ENCODE measurements around the gene COL28A1.

The COL28A1 gene

DNA sequence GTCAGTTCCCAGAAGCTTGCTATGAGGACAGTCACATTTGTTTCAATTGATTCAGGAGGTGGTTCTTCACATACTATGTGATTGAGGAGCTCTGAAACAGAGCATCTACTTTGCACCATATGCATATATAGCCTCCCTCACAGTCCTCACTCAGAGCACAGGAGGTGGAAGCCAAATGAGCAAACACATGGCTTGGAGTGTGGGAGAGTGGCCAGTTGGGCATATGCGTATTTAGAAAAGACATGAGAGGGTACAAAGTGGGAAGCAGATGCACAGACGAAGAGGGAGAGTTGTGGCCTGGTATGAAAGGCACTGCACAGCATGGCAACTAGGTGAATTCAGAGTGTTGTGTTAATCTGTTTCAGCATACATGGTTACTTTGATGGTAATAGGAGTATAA, 165.6 kb downstream of the COL28A1 start:
- Histone ChIP-seq H3K27me3 (ENCODE audit: insufficient read depth, low read length) (no peaks in the 10 kb centered on the region), H3K9ac (ENCODE audit: low read length) (no peak overlapping the region), H3F3A (ENCODE audit: insufficient read depth, low read length) (no peaks in the 10 kb centered on the region), H3K4me3 (ENCODE audit: low read depth, low read length, poor library complexity, severe bottlenecking) (no peak overlapping the region), H2AFZ (ENCODE audit: low read length) (no peak overlapping the region), H4K20me1 (ENCODE audit: insufficient read depth, low read length) (no peaks in the 10 kb centered on the region), H3K4me2 (ENCODE audit: low read length) (no peak overlapping the region), H3K4me1 (ENCODE audit: insufficient read depth, low read length, severe bottlenecking) (peaks cover 12% of the 10 kb centered on the region), H3K9me3 (ENCODE audit: low read length) (no peaks in the 10 kb centered on the region), H3K27ac (ENCODE audit: low read depth, low read length, poor library complexity, severe bottlenecking) (no peak overlapping the region), H3K79me2 (ENCODE audit: insufficient read depth, low read length) (no peaks in the 10 kb centered on the region), H3K36me3 (ENCODE audit: insufficient read depth, low read length) (no peaks in the 10 kb centered on the region), H3K9me2 (ENCODE audit: low read depth, low read length) (no peaks in the 10 kb centered on the region)
- TF ChIP-seq EZH2 (IDR thresholded peaks at IDR 0.05; ENCODE audit: borderline replicate concordance, low read length), result no peak
- TF ChIP-seq, protein P1, sequence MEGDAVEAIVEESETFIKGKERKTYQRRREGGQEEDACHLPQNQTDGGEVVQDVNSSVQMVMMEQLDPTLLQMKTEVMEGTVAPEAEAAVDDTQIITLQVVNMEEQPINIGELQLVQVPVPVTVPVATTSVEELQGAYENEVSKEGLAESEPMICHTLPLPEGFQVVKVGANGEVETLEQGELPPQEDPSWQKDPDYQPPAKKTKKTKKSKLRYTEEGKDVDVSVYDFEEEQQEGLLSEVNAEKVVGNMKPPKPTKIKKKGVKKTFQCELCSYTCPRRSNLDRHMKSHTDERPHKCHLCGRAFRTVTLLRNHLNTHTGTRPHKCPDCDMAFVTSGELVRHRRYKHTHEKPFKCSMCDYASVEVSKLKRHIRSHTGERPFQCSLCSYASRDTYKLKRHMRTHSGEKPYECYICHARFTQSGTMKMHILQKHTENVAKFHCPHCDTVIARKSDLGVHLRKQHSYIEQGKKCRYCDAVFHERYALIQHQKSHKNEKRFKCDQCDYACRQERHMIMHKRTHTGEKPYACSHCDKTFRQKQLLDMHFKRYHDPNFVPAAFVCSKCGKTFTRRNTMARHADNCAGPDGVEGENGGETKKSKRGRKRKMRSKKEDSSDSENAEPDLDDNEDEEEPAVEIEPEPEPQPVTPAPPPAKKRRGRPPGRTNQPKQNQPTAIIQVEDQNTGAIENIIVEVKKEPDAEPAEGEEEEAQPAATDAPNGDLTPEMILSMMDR (IDR thresholded peaks at IDR 0.05; ENCODE audit: low read length), result no peak

DNA sequence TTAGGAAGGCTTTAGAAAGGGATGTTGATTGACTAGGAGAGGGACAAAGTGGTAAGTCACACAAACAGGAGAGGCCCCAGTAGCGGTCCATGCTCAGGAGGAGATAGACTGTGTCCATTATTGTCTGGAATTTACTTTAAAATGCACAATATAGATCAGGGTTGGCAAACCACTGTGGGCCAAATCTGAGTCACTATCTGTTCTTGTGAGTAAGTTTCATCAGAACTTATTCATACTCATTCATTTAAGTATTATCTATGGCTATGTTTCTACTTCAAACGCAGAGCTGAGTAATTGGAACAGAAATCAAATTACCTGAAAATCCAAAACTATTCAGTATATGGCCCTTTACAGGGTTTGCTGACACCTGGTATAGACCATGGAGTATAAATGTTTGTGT, 166.5 kb downstream of the COL28A1 start:
- H3K9me2 ChIP-seq (ENCODE audit: low read depth, low read length), result no peaks in the 10 kb centered on the region
- H3K4me2 ChIP-seq (ENCODE audit: low read length), result no peak overlapping the region
- H3K9ac ChIP-seq (ENCODE audit: low read length), result no peak overlapping the region
- no peaks in the 10 kb centered on the region for H4K20me1 ChIP-seq (ENCODE audit: insufficient read depth, low read length)
- no peak overlapping the region for H3K27ac ChIP-seq (ENCODE audit: low read depth, low read length, poor library complexity, severe bottlenecking)
- H3K27me3 ChIP-seq (ENCODE audit: insufficient read depth, low read length), result no peaks in the 10 kb centered on the region
- peaks cover 2% of the 10 kb centered on the region; the same call in 1 of the 2 replicates for H3K36me3 ChIP-seq (ENCODE audit: insufficient read depth, low read length)
- TF ChIP-seq, protein P1 (IDR thresholded peaks at IDR 0.05; ENCODE audit: low read length), result no peak
- no peak for TF ChIP-seq EZH2 (IDR thresholded peaks at IDR 0.05; ENCODE audit: borderline replicate concordance, low read length)
- no peak overlapping the region for H2AFZ ChIP-seq (ENCODE audit: low read length)
- H3K4me3 ChIP-seq (ENCODE audit: low read depth, low read length, poor library complexity, severe bottlenecking), result no peak overlapping the region
- no peaks in the 10 kb centered on the region for H3F3A ChIP-seq (ENCODE audit: insufficient read depth, low read length)
- H3K4me1 ChIP-seq (ENCODE audit: insufficient read depth, low read length, severe bottlenecking), result peaks cover 12% of the 10 kb centered on the region
- H3K79me2 ChIP-seq (ENCODE audit: insufficient read depth, low read length), result no peaks in the 10 kb centered on the region
- no peaks in the 10 kb centered on the region for H3K9me3 ChIP-seq (ENCODE audit: low read length)

GRCh38 chr7:7354674-7355073, 181.0 kb downstream of the COL28A1 start:
- H3K4me1 ChIP-seq (ENCODE audit: insufficient read depth, low read length, severe bottlenecking), result no peaks in the 10 kb centered on the region
- no peaks in the 10 kb centered on the region for H3K36me3 ChIP-seq (ENCODE audit: insufficient read depth, low read length)
- no peaks in the 10 kb centered on the region for H4K20me1 ChIP-seq (ENCODE audit: insufficient read depth, low read length)
- no peak overlapping the region for H3K4me3 ChIP-seq (ENCODE audit: low read depth, low read length, poor library complexity, severe bottlenecking)
- H3K4me2 ChIP-seq (ENCODE audit: low read length), result no peak overlapping the region
- no peaks in the 10 kb centered on the region for H3K79me2 ChIP-seq (ENCODE audit: insufficient read depth, low read length)
- H3F3A ChIP-seq (ENCODE audit: insufficient read depth, low read length), result no peaks in the 10 kb centered on the region
- no peaks in the 10 kb centered on the region for H3K9me2 ChIP-seq (ENCODE audit: low read depth, low read length)
- H2AFZ ChIP-seq (ENCODE audit: low read length), result no peak overlapping the region
- H3K9me3 ChIP-seq (ENCODE audit: low read length), result no peaks in the 10 kb centered on the region
- TF ChIP-seq, protein P1 (IDR thresholded peaks at IDR 0.05; ENCODE audit: low read length), result no peak
- no peak for TF ChIP-seq EZH2 (IDR thresholded peaks at IDR 0.05; ENCODE audit: borderline replicate concordance, low read length)
- no peak overlapping the region for H3K27ac ChIP-seq (ENCODE audit: low read depth, low read length, poor library complexity, severe bottlenecking)
- H3K27me3 ChIP-seq (ENCODE audit: insufficient read depth, low read length), result no peaks in the 10 kb centered on the region
- no peak overlapping the region for H3K9ac ChIP-seq (ENCODE audit: low read length)

Measured in OCI-LY1 (cell line).